Measurements from ENCODE around the gene DMBT1. TPM values are rescaled to one million over a fixed set of nuclear protein-coding genes. Genes with fewer than 3 reads are reported as not detected.

DMBT1 gene
- total RNA-seq, 4 donors from 2014 or later = under 0.01 to 5.1 (median 0.27) TPM; not detected in 1

- intact Hi-C loops (cut with DNase I) = no loop called here
- no peak for TF ChIP-seq POLR2A (IDR thresholded peaks at IDR 0.05)
- TF ChIP-seq CTCF (IDR thresholded peaks at IDR 0.05) = no peak
- H3K27ac ChIP-seq = no peak overlapping the region
- DNase-seq = no peak
- no peaks in the 10 kb centered on the region for H3K36me3 ChIP-seq
- no peaks in the 10 kb centered on the region for H3K4me1 ChIP-seq
- 60 to 76% methylated on average over 2 to 3 of the region's 5 CpGs for WGBS, 2 donors
- H3K27me3 ChIP-seq = no peaks in the 10 kb centered on the region
- no peak overlapping the region for H3K4me3 ChIP-seq
- H3K9me3 ChIP-seq = no peaks in the 10 kb centered on the region
Measured at GRCh38 chr10:122632031-122632430, 71.5 kb downstream of the DMBT1 start.

DNA sequence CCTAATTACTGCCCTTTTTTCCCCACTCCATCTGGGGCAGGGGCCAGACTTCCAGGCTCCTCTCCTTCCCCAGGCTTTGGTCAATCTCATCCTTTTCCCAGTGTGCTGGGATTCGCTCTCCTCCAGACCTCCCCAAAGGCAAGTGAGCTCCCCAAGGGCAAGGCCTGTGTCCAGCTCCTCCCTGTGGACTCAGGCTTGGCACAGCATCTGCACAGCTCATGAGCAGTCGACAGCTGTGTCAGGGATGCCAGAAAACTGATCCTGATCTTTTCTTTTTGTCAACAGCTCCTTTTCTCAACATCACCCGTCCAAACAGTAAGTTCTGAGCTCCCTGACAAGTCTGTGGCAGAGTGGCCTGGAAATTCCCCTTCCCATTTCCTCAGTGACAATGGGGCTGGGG lies 72.0 kb downstream of the DMBT1 start:
- Histone ChIP-seq H3K4me3 (no peak overlapping the region), H3K9me3 (no peaks in the 10 kb centered on the region), H3K27ac (no peak overlapping the region), H3K36me3 (no peaks in the 10 kb centered on the region), H3K27me3 (no peaks in the 10 kb centered on the region), H3K4me1 (no peaks in the 10 kb centered on the region)
- WGBS, 2 donors = 10 to 33% methylated on average over 2 to 3 of the region's 3 CpGs
- TF ChIP-seq POLR2A (IDR thresholded peaks at IDR 0.05) = no peak
- no peak for TF ChIP-seq CTCF (IDR thresholded peaks at IDR 0.05)
- DNase-seq = no peak
- intact Hi-C loops (cut with DNase I) = no loop called here

GRCh38 chr10:122636953-122637352 lies 76.4 kb downstream of the DMBT1 start:
- Histone ChIP-seq H3K27me3 (no peaks in the 10 kb centered on the region), H3K4me3 (no peak overlapping the region), H3K4me1 (no peaks in the 10 kb centered on the region), H3K36me3 (no peaks in the 10 kb centered on the region), H3K9me3 (no peaks in the 10 kb centered on the region), H3K27ac (no peak overlapping the region)
- DNase-seq = no peak
- TF ChIP-seq POLR2A (IDR thresholded peaks at IDR 0.05) (no peak), CTCF (IDR thresholded peaks at IDR 0.05) (no peak)
- WGBS, 2 donors = 68 to 86% methylated on average over 4 to 7 of the region's 7 CpGs
- intact Hi-C loops (cut with DNase I) = no loop called here

DNA sequence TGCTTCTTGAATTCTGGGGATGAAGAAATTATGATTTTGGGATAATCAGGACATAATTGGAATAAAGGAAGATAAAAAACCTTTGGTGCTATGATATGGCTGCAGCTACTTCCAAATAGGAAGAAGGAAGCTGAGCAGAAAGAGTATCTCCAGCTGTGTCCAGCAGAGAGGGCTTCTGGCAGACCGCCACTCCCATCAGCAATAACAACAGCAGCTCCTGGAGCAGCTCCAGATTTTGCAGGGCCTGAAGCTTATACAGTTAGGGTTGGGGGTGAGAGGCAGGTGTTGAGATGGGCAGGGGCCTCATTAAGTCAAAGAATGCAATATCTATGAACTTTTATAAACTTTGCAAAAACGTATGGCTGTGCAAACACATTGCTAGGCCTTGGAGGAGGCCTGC lies 76.8 kb downstream of the DMBT1 start:
- intact Hi-C loops (cut with DNase I) = no loop called here
- no peaks in the 10 kb centered on the region for H3K27me3 ChIP-seq
- 46 to 56% methylated on average over 2 of the region's 2 CpGs for WGBS, 2 donors
- no peaks in the 10 kb centered on the region for H3K4me1 ChIP-seq
- no peak overlapping the region for H3K4me3 ChIP-seq
- H3K9me3 ChIP-seq = no peaks in the 10 kb centered on the region
- no peak for DNase-seq
- H3K36me3 ChIP-seq = no peaks in the 10 kb centered on the region
- TF ChIP-seq CTCF (IDR thresholded peaks at IDR 0.05) = no peak
- no peak for TF ChIP-seq POLR2A (IDR thresholded peaks at IDR 0.05)
- H3K27ac ChIP-seq = no peak overlapping the region

GRCh38 chr10:122638106-122638505 lies 77.6 kb downstream of the DMBT1 start:
- Histone ChIP-seq H3K9me3 (no peaks in the 10 kb centered on the region), H3K4me1 (no peaks in the 10 kb centered on the region), H3K36me3 (no peaks in the 10 kb centered on the region), H3K4me3 (no peak overlapping the region), H3K27me3 (no peaks in the 10 kb centered on the region), H3K27ac (no peak overlapping the region)
- WGBS, 2 donors = 74 to 83% methylated on average over 6 of the region's 6 CpGs
- intact Hi-C loops (cut with DNase I) = no loop called here
- TF ChIP-seq CTCF (IDR thresholded peaks at IDR 0.05) (no peak), POLR2A (IDR thresholded peaks at IDR 0.05) (no peak)
- no peak for DNase-seq
